G401 (cell line): Measurements from ENCODE around the gene RBM5. TPM values are rescaled to one million over a fixed set of nuclear protein-coding genes. Genes with fewer than 3 reads are reported as not detected.

Experiments used
- DNase-seq: peaks from one replicate; pipeline ENCODE4 v3.0.0-alpha.2; 2015; ENCODE audit warnings: low spot score
- in situ Hi-C: cut with HindIII; loops from 2 replicates; pipeline ENCODE4 v1.10.0; 2016; ENCODE audit warnings: low sequenced_read_pairs, mixed read lengths
- total RNA-seq: library from RNA; depleted of rRNA; stranded (reverse); fragments of >200 nt; shearing (Covaris generic); gene quantifications from 2 replicates; pipeline ENCODE4 v1.2.3, GENCODE V29; 2014

The RBM5 gene
- total RNA-seq, 1 experiment from 2014 or later, result 125 TPM

DNA sequence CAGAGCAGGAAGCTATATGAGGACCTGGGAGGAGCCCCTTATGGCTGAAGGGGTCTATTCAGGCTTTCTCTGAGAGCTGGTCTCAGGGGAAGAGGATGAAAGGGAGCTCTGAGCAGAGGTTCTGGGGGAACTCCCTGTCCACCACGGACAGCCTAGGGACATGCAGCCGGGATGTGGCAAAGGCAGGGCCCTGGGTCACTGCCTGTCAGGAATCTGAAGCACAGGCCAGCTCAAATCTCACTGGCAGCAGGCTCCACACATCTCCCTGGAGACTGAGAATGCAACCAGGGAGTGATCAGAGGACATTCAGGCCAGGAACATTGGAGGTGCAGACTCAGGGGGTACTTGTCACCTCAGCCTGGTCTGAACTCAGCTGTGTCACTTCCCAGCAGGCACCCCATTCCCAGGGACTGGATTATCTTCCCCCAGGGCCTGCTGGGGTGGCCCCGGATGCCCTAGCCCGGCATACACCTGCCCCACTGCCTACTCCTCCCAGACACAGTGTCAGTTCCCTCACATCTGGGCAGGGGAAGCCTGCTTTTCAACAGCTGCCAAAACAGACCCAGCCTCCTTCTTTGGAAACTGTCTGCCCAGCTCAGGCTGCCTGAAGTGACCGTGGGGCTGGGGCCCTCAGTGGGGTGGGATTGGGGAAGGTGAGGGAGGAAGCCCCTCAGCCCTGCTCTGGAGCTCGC, 48.1 kb downstream of the RBM5 start:
- no peak for DNase-seq
- in situ Hi-C loops, result no loop called here

DNA sequence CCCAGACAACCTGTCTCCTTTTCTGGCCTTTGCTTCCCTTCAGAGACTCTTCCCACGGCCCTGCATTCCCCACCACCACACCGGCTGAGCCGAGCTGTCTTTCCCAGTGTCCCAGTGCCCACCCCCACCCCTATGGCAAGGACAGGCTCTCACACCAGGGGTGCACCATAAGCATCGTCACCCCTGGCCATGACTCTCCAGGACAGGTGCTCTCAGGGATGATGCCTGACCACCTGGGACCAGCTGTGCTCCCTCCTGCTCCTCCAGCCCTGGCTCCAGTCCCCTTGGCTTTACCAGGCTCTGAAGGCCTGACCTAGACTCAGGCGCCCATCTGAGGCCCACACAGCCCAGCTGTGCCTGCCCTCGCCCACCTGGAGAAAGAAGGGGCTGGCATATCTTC, 48.8 kb downstream of the RBM5 start:
- no peak for DNase-seq
- in situ Hi-C loops, result no loop called here

DNA sequence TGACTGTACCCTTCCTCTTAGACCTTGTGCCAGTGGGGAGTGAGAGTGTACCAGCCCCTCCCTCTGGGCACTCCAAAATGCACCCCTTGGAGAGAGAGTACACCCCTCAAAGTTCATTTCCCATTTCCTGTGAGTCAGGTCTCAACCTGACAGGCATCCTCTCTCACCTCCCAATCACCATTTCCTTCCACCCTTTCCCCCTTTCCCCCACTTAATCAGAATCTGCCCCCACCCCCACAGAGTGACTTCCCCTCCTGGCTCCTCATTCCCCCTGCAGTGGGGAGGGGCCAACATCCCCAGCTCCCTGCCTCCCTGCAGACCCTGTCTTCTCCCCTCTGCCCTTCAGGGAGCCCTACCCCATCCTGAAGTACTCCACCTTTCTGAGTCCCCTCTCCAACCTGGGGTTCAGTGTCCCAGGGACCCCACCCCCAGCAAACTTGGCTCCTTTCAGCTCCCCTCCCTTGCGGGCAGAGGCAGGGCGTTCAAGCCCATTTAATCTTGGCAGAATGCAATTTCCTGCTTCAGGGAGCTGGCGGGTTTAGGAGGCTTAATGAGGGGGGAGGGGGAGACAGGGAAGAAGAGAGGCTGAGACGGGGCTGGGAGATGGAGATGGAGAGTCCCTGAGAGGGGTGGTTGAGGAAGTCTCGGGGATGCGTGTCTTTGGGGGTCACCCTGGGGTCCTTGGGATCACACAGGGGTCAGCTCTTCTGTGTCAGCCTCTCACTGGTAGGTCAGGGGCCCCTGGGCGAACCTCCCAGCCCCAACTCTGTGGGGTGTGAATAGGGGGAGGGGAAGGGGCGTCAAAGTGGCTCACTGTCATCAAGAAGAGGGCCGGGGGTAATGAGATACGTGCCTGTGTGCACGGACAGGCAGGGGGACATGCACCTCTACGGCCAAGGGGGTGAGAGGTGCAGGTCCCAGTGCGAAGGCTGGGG, 49.8 kb downstream of the RBM5 start:
- in situ Hi-C loops, result no loop called here
- no peak for DNase-seq

DNA sequence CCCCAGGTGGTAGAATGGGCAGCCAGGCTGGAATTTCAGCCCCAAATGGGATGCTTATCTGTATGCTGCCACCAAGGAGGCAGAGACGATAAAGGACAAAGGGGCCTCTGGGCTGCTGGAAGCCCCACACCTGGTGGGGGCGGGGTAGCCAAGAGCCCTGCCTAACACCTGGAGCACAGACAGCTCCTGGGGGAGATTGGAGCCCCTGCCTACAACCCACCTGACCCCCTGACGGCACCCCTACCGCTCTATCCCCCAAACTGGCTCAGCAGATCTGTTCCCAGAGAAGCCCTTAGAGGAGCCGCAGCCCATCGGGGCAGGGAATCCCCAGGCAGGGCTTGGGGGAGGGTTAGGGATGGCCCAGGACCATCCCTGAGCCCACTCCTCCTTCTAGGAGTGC, 50.6 kb downstream of the RBM5 start:
- DNase-seq, result no peak

GRCh38 chr3:50139718-50140423, 51.2 kb downstream of the RBM5 start:
- DNase-seq, result no peak
- in situ Hi-C loops, result no loop called here

More for the DNA sequence above, 50.6 kb downstream of the RBM5 start:
- in situ Hi-C loops, result no loop called here

DNA sequence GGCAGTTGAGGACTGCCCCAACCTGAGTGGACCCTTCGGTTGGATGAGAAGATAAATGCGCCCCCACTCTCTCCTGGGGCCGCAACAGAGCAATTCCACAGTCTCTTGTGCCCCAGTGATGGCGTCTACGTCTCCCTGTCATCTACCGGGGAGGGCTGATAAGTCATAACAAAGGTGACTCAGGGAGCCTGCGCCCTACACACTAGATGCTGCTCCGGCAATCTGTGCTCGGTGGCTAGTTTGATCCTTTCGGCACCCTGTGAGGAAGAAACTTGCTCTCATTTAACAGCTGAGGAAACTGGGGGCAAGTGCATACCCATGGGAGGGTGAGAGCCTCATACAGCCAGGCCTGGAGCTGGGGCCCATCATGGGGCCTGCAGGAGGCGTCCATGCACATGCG, 52.3 kb downstream of the RBM5 start:
- in situ Hi-C loops, result no loop called here
- DNase-seq, result no peak

DNA sequence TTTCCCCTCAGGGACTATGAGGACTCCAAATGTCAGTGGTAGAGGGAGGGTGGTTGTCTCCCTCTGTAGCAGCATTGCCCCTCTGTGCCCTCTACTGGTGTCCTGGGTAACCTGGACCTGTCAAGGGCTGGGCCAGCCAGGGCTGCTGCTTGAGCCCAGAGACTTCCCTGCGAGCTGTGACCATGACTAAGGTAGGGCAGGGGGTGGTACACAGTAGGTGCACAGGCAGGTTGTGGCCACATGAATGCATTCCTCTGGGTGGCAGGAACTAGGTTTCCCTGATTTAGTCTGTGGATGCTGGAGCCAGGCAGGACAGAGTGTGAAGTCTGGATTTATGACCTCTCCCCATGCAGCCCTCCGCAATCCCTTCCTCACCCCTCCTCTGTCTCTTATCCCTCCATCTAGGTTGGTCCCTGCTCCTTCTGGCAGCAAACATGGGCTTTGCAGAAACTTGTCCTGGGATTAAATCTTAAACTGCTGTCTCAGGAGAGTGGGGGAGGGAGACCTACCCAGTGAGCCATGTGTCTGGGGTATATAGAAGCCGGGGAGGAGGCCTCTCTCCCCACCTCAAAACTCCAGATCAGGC, 57.7 kb downstream of the RBM5 start:
- DNase-seq, result no peak
- in situ Hi-C loops, result no loop called here

- in situ Hi-C loops, result no loop called here
- no peak for DNase-seq
Observed at GRCh38 chr3:50147016-50147415, 58.3 kb downstream of the RBM5 start.

DNA sequence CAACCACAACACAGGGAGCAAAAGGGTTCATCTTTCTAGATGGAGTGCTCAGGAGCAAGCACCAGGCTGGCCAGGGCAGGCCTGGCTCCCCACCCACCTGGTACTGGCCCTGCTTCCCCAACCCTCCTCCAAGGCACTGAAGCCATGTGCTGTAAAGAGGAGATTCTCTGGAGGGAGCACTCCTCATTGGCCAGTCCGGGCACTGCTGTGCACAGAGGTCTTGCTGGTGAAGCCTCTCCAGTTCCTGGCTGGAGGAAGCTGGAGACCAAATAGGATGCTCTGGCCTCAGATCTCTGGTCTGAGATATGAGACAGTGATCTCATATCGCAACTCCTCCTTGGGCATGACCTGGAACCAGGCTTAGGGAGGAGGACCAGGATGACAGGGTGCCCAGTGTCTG, 58.7 kb downstream of the RBM5 start:
- in situ Hi-C loops, result no loop called here
- DNase-seq, result no peak

GRCh38 chr3:50147861-50148260, 59.1 kb downstream of the RBM5 start:
- DNase-seq, result no peak
- in situ Hi-C loops, result no loop called here

DNA sequence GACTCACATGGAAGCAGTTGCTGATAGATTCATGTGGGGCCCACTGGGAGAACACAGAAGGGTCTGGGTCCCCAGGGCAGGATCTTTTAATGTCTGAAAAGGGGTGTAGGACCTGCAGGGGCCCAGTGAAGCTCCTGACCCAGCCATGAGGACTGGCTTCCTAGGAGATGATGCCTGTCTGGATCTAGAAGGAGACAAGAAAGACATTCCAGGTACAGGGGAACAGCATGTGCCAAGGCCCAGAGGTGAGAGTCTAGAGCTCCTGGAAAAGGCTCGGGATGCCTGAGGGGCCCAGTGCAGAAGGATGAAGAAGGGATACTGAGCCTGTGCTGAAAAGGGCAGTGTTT, 61.7 kb downstream of the RBM5 start:
- in situ Hi-C loops, result no loop called here
- no peak for DNase-seq

- in situ Hi-C loops, result no loop called here
- no peak for DNase-seq
Observed at GRCh38 chr3:50150863-50151686, 62.4 kb downstream of the RBM5 start.

- DNase-seq, result no peak
- in situ Hi-C loops, result no loop called here
Observed at GRCh38 chr3:50151728-50152127, 63.0 kb downstream of the RBM5 start.

- DNase-seq, result no peak
- in situ Hi-C loops, result no loop called here
Observed at GRCh38 chr3:50153782-50154475, 65.2 kb downstream of the RBM5 start.

- in situ Hi-C loops, result no loop called here
- DNase-seq, result no peak
Observed at GRCh38 chr3:50154476-50154839, 65.7 kb downstream of the RBM5 start.

DNA sequence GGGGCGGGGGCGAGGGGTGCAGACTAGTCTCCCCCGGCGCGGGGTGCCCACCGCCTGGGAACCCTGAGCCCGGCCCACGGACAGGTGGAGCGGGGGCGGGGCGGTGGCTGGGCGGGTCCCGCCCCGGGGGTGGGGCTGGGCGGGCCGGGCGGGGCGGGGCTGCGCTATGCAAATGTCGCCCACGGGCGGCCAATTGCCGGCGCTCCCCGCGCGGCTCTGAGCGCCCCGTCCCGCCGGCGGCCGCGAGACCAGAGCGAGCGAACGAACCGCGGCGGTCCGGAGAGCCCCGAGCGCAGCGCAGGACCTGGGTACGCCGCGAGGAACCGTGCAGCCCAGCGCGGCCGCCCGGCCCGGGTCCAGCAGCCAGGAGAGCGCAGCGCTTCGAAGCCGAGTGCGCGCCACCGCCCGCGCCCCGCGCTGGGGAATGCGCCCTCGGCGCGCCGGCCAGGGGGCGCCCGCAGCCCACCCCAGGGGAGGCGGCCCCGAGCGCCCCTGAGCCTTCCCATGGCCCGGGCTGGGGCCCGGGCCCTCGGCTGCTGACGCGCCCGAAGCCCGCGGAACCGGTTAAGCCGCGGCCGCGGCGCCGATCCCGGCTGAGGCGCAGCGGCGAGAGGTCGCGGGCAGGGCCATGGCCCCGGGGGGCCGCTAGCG, 66.2 kb downstream of the RBM5 start, which contains the start of gene SEMA3F:
Gene SEMA3F (plus strand): TSS at position 485 of the 651 bp plus-strand sequence. CDS start 4,299 bp downstream, outside the sequence.
- DNase-seq, result peak; percentile 70
- in situ Hi-C loops, result no loop called here

- no peak for DNase-seq
- in situ Hi-C loops, result no loop called here
Observed at GRCh38 chr3:50155491-50155878, 66.8 kb downstream of the RBM5 start.

GRCh38 chr3:50155891-50156290, 67.2 kb downstream of the RBM5 start:
- in situ Hi-C loops, result no loop called here
- no peak for DNase-seq
